GM12874 (cell line): Measurements from ENCODE around the gene FOXI1.

Experiments used
- TF ChIP-seq, protein P1 (sequence below): IDR thresholded peaks from 2 replicates; pipeline ENCODE4 v1.5.1; 2011; ENCODE audit warnings: low read depth, mild to moderate bottlenecking, control low read depth, low read length, moderate library complexity; ENCODE audit not compliant: insufficient read depth

Gene FOXI1

GRCh38 chr5:170114271-170114670, 8.6 kb downstream of the FOXI1 start:
- TF ChIP-seq, protein P1, sequence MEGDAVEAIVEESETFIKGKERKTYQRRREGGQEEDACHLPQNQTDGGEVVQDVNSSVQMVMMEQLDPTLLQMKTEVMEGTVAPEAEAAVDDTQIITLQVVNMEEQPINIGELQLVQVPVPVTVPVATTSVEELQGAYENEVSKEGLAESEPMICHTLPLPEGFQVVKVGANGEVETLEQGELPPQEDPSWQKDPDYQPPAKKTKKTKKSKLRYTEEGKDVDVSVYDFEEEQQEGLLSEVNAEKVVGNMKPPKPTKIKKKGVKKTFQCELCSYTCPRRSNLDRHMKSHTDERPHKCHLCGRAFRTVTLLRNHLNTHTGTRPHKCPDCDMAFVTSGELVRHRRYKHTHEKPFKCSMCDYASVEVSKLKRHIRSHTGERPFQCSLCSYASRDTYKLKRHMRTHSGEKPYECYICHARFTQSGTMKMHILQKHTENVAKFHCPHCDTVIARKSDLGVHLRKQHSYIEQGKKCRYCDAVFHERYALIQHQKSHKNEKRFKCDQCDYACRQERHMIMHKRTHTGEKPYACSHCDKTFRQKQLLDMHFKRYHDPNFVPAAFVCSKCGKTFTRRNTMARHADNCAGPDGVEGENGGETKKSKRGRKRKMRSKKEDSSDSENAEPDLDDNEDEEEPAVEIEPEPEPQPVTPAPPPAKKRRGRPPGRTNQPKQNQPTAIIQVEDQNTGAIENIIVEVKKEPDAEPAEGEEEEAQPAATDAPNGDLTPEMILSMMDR: no peak

DNA sequence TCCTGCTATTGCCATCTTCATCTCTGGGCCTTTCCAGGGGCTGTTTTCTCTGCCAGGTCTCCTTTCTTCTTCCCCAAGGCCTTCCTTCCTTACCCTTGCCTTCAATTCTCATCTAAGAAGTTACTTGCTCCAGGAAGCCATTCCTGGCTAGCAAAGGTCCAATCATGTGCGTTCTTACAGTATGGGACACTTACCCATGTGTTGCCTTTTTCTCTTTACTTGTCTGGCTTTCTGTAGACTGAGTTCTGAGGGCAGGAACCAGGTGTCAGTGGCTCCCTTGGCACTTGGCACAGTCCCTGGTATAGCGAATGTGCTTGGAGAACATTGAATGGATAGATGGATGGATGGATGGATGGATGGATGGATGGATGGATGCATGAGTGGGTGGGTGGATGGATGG, 10.2 kb downstream of the FOXI1 start:
- TF ChIP-seq, protein P1: no peak

DNA sequence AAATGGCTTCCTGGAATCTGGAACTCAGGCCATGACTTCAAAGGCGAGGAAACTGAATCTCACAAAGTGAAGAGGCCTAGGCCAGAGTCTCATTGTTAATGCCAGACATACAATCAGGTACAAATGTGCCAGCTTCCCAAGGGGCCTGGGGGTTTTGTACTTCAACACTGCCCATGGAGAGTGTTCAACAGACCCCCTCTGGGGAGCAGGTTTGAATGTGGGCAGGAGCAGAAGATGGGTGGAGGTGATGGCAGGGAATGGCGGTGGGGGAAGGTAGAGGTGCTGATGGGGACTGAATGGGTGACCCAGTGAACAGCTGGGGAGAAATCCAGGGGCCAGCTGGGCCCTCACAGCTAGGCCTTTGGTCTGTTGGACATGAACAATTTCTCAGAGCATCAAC, 12.0 kb downstream of the FOXI1 start:
- TF ChIP-seq, protein P1: no peak

- TF ChIP-seq, protein P1: no peak
Measured at GRCh38 chr5:170120576-170120975, 14.9 kb downstream of the FOXI1 start.

DNA sequence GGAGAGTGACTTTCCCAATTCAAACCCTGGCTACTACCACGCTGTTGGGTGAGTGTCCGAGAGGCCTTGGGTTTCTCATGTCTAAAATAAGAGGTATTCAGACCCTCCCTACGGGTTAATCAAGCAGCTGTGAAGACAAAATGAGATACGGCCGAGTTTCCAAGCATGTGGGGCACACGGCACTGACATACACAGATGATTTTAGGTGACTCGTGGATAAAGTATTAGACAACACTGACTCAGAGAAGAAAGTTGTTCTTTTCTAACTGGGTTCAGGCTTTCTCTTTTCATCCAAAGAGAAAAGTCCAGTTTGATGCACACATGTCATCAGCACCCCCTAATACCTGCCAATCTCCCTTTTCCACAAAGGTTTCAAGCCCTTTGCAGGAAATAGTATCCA, 15.6 kb downstream of the FOXI1 start:
- TF ChIP-seq, protein P1: no peak

- TF ChIP-seq, protein P1: no peak
Measured at GRCh38 chr5:170126061-170126460, 20.4 kb downstream of the FOXI1 start.

- TF ChIP-seq, protein P1: no peak
Measured at GRCh38 chr5:170126626-170127025, 20.9 kb downstream of the FOXI1 start.

DNA sequence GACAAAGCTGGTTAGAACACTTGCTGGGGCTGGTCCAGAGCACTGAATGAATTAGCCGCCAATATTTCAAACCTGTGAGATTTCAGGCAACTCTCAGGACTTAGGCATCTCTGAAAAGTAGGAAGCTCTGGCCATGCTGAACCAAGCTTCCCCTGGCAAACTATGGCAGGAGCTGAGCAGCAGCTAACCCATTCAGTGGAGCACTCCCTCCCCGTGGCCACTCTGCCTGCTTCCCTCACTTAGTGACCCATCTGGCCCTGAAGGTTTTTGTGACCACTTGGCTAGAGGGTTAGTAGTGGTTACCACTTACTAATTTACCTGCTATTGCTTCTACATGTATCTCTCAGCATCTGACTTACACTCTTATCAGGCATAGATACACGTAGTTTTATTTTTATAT, 25.5 kb downstream of the FOXI1 start:
- TF ChIP-seq, protein P1: no peak
